Measurements from ENCODE around the gene S100A14.
"Not testable (repeated sequence)": the region's sequence is repeated elsewhere in the genome, so short reads cannot be mapped to it uniquely, and the experiment has no call there.

S100A14 gene

DNA sequence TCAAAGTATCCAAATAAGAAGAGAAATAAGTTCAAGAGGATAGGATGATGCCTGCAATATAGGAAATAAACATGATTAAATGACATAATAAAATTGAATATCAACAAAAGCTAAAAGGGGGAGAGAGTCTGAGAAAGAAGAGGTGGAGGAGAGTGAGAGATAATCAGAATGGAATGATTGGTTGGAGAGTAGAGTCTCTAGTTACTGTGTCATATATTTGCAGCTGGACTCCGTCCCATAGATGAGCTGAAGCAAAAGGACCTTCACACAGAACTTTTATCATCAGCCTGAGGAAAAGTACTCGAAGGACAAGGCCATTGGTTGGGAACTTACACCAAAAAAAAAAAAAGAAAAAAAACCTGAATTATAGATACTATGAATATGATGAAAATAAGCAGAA, 27.6 kb downstream of the S100A14 start:
- no peak for DNase-seq

DNA sequence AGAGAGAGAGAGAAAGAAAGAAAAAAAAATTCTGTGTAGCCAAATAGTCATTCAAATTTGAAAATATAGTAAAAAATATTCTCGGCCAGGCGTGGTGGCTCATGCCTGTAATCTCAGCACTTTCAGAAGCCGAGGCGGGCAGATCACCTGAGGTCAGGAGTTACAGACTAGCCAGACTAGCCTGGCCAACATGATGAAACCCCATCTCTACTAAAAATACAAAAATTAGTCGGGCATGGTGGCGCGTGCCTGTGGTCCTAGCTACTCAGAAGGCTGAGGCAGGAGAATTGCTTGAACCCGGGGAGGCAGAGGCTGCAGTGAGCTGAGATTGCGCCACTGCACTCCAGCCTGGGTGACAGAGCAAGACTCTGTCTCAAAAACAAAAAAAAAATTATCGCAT, 28.1 kb downstream of the S100A14 start:
- not testable (repeated sequence) for DNase-seq

GRCh38 chr1:153587314-153587713, 28.8 kb downstream of the S100A14 start:
- peak in 1 of 56 donors; percentile 15 for DNase-seq

DNA sequence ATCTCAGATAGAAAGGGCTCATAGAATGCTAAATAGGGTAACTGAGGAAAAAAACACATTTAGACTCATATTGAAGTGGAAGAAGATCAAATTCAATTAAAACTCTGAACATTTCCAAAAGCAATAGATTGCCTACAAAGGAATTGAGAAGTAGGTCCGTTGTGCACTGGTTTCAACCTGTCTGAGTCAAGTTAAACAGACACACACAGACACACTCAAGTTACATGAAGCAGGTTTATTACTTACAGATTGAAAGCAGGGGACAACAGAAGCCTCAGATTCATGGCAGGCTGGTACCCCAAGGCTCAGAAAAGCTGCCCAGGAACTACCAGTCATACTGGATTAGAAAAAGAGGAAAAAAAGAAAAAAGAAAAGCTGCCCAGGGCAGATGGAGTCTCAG, 29.8 kb downstream of the S100A14 start:
- DNase-seq = no peak

GRCh38 chr1:153585006-153585405, 31.1 kb downstream of the S100A14 start:
- DNase-seq = peak in 1 of 56 donors; percentile 7

GRCh38 chr1:153583976-153584375, 32.1 kb downstream of the S100A14 start:
- no peak for DNase-seq

DNA sequence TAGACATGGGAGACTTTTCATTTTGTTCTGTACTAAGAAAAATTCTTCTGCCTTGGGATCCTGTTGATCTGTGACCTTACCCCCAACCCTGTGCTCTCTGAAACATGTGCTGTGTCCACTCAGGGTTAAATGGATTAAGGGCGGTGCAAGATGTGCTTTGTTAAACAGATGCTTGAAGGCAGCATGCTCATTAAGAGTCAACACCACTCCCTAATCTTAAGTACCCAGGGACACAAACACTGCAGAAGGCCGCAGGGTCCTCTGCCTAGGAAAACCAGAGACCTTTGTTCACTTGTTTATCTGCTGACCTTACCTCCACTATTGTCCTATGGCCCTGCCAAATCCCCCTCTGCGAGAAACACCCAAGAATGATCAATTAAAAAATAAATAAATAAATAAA, 32.6 kb downstream of the S100A14 start:
- DNase-seq = not testable (repeated sequence)

DNA sequence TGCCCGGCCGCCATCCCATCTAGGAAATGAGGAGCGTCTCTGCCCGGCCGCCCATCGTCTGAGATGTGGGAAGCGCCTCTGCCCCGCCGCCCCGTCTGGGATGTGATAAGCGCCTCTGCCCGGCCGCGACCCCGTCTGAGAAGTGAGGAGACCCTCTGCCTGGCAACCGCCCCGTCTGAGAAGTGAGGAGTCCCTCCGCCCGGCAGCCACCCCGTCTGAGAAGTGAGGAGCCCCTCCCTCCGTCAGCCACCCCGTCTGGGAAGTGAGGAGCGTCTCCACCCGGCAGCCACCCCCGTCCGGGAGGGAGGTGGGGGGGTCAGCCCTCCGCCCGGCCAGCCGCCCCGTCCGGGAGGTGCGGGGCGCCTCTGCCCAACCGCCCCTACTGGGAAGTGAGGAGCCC, 33.3 kb downstream of the S100A14 start:
- not testable (repeated sequence) for DNase-seq

- DNase-seq = no peak
Observed at GRCh38 chr1:153578936-153579335, 37.2 kb downstream of the S100A14 start.

DNA sequence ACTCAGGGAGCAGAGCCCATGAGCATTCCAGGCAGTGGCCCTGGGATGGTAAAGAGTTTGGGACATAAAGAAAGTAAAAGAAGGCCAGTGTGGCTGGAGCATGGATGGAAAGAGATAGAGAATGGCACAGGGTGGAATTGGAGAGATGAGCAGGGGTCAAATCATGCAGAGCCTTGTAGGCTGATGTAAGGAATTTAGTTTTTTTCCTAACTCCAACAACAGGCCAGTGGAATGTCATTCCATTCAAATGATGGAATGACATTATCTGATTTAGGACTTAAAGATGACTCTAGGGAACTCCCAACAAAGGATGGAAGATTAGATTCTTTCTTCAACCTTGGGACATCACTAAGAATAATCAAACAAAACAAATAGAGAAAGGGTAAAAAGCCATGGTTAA, 37.6 kb downstream of the S100A14 start:
- no peak for DNase-seq

DNA sequence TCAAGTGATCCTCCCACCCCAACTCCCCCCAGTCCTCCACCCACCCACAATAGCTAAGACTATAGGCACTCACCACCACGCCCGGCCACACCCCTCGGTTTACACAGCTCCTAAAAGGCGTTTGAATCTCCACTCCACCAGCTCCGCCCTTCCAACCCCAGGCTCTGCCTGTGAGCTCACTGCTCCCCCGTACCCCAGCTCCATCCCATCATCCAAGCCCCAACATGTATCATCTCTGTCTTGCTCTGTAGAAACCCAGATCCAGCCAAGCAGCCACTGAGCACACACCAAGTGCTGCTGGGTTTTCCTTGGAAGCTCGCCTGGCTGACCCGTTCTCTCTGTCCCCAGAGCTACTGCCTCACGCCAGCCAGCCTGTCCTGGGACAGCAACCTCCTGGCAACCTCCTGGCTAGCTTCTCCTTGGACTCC, 38.5 kb downstream of the S100A14 start:
- DNase-seq = peak in 28 of 56 donors; percentile 3 to 62 (median 26)

DNA sequence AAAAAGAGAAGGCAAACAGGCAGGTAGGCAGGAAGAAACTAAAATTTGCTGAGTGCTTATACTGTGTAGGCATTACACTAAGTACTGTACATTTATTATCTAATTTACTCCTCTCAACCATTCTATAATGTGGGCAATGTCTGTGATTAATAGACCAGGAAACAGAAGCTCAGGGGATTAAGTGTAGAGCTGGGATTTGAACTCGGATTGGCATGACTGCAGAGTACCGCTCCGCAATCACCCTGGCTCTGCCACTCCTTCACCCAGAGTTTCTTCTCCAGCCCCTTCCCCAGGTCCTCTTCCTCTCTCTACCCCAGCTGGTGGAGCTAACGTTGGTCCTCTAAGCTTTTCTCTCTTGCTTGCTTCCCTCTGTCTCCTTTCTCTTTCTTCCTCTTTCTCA, 39.0 kb downstream of the S100A14 start:
- DNase-seq = no peak

DNA sequence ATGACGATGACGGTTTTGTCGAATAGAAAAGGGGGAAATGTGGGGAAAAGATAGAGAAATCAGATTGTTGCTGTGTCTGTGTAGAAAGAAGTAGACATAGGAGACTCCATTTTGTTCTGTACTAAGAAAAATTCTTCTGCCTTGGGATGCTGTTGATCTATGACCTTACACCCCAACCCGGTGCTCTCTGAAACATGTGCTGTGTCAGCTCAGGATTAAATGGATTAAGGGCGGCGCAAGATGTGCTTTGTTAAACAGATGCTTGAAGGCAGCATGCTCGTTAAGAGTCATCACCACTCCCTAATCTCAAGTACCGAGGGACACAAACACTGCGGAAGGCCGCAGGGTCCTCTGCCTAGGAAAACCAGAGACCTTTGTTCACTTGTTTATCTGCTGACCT, 40.6 kb downstream of the S100A14 start:
- DNase-seq = not testable (repeated sequence)

- not testable (repeated sequence) for DNase-seq
Observed at GRCh38 chr1:153575081-153575491, 41.0 kb downstream of the S100A14 start.

DNA sequence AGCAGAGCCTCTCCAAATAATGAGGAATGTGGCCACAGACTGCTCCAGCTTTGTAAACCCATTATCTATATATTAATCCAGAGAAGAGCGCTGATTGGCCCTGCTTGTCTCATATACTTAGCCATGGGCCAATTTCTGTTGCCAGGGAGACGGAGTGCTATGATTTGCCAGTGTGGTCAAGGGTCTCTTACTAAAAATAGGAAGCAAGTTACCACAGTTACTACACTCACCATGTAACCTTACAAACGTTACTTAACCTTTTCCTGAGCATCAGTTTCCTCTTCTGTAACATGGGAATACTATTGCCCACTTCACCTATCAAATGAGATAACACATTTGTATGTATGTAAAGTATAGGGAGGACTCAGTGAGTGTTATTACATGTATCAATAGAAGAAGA, 42.8 kb downstream of the S100A14 start:
- DNase-seq = no peak

DNA sequence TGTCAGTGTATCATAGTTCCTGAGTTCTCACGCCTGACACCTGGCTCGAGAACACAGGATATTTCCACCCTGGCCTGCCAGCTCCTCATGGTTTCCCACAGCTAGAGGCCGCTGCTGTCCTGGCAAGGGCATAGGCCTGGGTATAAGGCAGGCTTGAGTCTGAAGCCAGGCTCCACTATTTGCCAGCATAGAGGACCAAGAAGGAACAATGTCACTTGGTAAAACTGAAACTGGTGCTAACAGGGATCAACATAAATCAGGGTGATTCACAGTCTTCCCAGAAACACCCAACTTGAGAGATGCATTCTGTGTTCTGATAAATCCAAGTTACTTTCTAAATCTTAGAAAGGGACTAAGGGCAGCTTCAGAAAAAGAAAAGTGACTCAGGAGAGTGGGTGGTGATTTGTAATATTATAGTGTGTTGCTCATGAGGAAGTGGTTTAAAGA, 43.5 kb downstream of the S100A14 start:
- DNase-seq = peak in 54 of 56 donors; percentile 16 to 89 (median 67)

- peak in 1 of 56 donors; percentile 15 for DNase-seq
Observed at GRCh38 chr1:153571706-153572105, 44.4 kb downstream of the S100A14 start.

GRCh38 chr1:153570874-153571273, 45.3 kb downstream of the S100A14 start:
- DNase-seq = no peak

DNA sequence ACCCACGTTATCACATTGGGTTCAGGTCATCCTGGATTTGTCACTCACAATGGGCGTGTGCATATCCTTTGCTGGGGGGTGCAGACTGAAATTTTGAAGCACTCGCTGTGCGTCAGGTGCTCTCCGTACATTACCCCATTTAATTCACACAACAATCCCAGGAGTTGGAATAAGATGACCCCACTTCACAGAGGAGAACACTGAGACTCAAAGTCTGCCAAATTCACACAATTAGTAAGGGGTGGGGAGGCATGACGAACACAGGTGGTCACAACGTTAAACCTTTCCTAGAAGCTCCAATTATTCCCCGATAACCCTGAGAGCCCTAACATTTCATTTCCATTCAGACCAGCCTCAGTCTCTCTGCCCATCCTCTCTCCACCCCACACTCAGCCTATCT, 46.7 kb downstream of the S100A14 start:
- no peak for DNase-seq

GRCh38 chr1:153568367-153569099, 47.6 kb downstream of the S100A14 start:
- peak in 51 of 56 donors; percentile 17 to 88 (median 67) for DNase-seq

DNA sequence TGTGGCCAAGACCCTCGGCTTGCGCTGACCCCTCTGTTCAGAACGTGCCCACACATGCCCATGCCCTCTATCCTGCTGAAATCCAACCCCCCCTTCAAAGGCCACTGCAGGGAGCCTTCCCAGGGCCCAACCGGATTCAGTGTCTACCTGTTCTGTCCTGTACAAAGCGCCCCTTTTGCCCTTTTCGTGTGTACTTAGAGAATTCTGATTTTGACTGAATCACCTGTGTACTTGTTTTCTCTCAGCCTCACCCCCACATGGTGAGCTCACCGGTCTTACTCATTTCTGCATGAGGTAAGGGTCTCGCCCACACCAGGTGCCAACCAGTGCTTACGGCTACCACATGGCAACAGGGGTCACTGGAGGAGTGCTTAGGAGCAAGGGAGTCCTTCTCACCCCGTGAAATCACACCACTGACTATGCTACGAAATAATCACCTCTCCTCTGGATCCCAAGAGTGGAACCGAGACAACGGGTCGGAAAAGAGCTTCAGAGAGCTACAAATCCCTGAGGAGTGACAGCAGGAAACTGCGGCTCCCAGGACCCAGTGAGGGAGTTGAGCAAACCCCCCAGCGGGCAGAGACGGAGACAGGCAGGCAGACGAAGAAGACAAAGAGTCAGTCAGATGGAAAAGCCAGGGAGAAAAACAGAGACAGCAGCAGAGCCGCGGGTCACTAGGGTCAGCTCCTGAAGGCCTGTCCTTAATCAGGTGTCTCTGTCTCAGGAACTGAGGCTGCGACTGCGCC, 48.3 kb downstream of the S100A14 start:
- peak in 1 of 56 donors; percentile 24 for DNase-seq

All from nucleus accumbens (tissue), 56 donors.